Measurements from ENCODE around the gene NLN.
"Not testable (repeated sequence)": the region's sequence is repeated elsewhere in the genome, so short reads cannot be mapped to it uniquely, and the experiment has no call there.

Gene NLN

DNA sequence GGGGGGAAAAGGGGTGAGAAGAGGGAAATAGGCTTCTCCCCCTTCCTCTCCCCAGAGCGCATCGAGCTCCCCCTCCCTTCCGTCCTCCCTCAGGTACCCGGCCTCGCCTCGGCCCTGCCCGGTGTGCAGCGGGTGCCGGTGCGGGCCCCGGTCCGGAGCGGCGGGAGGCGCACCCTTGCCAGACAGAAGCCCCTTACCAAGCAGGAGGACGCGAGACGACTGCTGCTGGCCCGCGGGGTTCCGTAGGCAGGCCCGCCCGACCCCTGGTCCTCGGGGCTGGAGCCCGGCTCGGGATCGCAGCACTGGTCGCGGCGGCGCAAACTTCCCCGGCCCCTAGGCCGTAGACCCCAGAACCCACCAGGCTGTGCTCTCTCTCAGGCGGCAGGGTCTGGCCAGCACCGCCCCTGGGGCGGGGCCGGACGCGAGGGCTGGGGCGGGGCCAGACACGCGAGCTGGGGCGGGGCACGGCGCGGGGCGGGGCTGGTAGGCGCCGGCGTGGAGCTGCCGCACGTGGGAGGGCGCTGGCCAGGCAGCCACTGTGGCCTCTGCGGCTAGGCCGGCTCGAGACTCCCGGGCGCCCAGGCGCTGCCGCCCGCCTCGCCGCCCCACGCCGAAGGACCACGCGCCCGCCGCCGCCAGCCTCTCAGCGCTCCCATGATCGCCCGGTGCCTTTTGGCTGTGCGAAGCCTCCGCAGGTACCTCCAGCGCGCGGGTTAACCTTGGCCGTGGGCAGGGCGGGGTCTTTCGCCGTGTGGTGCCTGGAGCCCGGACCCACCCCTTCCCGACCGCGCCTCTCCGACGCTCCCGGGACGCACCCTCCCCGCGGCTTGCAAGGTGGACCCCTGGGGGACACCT lies at the start of gene NLN, which contains the start of gene SGTB:
Gene NLN (plus strand): TSS at position 486 of the 855 bp plus-strand sequence. CDS start 169 bp downstream, at position 655.
Gene SGTB (minus strand): TSS at position 390 of the 855 bp plus-strand sequence. CDS start 1,302 bp downstream, outside the sequence.
- in situ Hi-C loops (cut with HindIII; ENCODE audit: low sequenced_read_pairs): no loop called here

DNA sequence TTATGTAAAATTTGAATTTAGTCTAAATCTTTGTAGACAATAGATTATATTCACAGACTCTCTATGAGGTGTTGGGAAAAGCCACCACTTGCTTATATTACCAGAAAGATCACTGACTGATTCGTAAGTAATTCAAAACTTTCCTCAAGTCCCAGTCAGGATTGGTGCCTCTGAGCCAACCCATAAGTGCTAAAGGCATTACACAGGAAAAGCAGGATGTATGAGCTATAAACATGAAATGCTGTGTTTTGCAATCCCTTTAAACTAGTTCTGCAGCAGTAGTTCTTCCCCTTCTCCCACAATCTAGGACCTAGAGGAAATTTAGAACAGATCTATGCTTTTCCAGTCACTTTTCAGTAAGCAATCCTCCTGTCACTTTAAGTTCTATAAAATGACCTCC lies 49.2 kb upstream of the NLN start:
- in situ Hi-C loops (cut with HindIII; ENCODE audit: low sequenced_read_pairs): no loop called here

DNA sequence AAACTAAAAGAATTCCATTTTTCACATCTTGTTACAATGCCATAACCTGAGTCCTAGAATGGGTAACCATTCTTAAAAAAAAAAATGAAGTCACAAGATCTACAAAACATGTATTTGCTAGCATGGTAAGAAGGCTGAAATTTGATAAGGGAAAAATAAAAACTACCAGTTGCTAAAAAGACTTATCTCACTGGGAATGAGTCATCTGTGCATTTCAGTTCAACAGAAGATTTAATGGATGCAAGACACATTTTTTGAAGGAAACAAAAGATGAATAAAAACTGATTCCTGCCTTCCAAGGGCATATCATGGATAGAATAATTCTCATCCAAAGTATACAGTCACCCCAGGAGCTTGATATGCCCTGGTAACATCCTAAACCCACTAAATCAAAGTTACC lies 47.3 kb upstream of the NLN start:
- in situ Hi-C loops (cut with HindIII; ENCODE audit: low sequenced_read_pairs): no loop called here

DNA sequence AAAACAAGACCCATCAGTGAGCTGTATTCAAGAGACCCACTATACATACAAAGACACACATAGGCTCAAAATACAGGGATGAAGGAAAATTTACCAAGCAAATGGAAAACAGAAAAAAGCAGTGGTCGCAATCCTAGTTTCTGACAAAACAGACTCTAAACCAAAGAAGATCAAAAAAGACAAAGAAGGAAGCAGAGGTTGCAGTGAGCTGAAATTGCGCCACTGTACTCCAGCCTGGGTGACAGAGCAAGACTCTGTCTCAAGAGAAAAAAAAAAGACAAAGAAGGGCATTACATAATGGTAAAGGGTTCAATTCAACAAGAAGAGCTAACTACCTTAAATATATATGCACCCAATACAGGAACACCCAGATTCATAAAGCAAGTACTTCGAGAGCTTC lies 45.9 kb upstream of the NLN start:
- in situ Hi-C loops (cut with HindIII; ENCODE audit: low sequenced_read_pairs): not testable (repeated sequence)

DNA sequence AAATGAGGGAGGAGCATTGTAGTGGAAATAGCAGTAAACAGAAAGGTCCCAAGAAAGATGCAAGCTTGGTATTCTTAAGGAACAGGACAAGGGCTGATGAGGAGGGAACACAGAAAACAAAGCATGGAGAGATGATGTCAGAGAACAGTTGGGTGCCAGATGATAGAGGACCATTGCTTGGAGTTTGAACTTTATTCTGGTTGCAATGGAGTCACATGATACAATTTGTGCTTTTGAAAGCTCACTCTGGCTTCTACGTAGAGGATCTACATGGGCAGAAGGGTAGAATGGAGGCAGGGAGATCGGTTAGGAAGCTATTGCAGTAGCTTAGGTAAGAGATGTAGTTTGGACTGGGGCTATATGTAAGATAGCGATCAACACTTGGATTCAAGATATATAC lies 39.9 kb upstream of the NLN start:
- in situ Hi-C loops (cut with HindIII; ENCODE audit: low sequenced_read_pairs): no loop called here

DNA sequence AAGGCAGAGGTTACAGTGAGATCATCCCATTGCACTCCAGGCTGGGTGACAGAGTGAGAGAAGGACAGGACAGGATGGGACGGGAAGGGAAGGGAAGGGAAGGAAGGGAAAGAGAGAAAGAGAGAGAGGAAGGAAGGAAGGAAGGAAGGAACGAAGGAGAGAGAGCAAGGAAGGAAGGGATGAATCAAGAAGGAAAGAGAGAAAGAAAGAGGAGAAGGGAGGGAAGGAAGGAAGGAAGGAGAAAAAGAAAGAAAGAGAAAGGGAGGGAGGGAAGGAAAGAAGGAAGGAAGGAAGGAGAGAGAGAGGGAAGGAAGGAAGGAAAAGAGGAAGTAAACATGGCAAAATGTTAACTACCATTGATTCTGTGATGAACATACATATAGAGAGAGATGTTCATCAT lies 28.9 kb upstream of the NLN start:
- in situ Hi-C loops (cut with HindIII; ENCODE audit: low sequenced_read_pairs): no loop called here

DNA sequence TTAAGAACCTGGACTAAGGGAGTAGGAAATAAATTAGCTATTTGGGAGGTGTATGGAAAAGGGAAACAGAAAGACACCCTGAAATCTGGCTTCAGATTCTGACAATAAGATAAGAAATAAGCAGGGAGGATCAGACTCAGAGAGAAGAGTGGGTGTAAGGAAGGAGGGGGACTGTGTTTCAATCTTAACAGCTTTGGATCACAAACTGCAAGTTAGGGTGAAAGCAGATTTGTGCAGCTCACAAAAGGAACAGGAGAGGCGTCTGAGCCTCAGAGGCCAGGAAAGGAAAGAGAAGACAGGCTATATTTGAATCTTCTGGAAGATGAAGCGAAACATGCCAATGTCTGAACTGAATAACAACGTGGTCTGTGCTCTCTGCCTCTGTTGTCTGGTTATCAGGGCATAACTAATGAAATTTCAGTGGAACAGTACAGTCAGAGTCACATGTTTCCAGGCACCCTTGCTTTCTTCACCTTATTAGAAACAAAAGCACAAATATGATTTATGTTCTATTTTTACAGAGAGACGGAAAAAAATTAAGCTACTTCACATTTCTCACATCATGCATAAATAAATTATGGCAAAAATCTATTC lies 26.7 kb upstream of the NLN start:
- in situ Hi-C loops (cut with HindIII; ENCODE audit: low sequenced_read_pairs): no loop called here

DNA sequence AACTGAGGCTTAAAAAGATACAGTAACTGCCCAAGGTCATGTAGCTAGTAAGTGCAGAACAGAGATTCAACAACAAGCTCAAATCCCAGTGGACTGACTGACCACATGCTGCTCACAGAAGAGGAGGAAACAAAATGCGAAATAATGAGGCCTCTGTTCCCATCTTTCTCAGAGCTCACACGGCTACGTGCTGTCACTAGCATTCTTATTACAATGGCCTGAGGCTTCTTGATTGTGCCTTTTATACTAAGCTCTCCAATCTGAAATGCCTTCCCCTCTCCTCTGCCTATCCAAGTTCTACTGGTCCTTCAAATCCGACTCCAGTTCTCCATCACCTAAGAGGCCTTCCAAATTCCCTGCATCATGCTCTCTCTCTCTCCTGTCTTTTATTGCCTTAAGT lies 26.1 kb upstream of the NLN start:
- in situ Hi-C loops (cut with HindIII; ENCODE audit: low sequenced_read_pairs): no loop called here

DNA sequence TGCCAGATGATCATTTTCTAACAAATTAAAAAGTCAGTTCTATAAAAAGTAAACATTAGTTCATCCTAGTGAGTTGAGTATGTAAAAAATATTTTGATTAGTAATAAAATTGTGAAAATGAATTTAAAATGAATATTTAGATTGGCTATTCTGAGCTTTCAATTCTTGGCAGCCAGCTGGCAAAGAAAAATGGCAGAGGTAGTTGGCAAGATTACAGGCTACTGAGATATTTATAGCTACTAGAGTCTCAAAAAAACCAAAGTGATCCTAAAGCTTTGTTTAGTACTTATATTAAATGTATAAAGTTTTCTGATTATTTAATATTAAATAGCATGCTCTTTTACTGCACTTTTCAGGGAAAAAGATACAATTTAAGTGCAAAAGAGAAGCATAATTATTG lies 25.1 kb upstream of the NLN start:
- in situ Hi-C loops (cut with HindIII; ENCODE audit: low sequenced_read_pairs): no loop called here

DNA sequence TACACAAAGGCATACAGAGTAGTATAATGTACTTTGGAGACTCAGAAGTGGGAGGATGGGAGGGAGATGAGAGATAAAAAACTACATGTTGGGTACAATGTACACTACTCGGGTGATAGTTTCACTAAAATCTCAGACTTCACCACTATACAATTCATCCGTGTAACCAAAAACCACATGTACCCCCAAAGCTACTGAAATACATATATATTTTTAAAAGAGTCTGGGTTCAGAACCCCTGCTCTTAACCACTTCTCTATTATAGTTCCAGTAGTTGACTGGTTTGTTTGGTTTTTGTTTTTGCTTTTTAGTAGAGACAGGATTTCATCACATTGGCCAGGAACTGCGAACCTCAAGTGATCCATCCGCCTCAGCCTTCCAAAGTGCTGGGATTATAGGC lies 22.7 kb upstream of the NLN start:
- in situ Hi-C loops (cut with HindIII; ENCODE audit: low sequenced_read_pairs): no loop called here

DNA sequence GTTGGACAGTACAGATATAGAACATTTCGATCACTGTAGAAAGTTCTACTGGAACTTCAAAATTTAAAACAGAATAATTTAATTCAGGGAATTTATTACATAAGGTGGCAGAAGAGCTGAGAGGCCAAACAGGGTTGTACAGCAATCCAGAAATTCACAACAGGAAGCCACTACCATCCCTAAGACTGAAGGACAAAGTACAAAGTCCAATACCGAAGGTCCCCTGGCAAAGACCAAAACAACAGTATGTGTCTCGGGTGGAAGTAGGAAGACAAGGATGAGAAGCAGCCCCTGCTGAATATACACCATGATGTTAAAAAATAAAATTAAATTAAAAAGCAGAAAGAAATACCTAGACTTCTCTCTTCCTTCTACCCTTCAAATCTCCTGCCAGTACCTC lies 20.0 kb upstream of the NLN start:
- in situ Hi-C loops (cut with HindIII; ENCODE audit: low sequenced_read_pairs): no loop called here

DNA sequence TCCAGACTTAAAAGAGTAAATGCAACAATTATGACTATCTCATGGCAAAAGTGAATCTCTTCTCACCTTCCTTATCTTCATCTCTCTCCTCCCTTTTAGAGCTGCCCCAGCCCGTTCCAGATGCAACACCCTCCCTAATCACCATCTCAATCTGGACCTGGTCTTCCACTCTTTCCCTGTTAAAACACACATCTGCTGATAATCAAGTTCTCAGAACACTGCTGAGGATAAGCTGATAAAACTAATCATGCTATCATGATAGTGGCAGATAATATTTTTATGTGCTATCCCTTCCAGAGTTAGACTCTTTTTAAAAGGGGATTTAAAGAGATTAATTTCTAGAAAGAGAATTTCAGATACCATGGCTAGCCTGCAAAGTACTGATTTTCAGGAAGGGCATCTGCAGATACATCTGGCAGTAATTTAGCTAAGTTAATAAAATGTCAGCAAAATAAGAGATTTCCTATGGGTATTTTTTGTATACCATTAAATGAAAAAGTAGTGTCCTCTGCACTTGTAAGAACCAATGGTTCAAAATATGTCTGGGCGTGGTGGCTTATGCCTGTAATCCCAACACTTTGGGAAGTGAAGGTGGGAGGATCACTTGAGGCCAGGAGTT lies 17.3 kb upstream of the NLN start:
- in situ Hi-C loops (cut with HindIII; ENCODE audit: low sequenced_read_pairs): no loop called here

DNA sequence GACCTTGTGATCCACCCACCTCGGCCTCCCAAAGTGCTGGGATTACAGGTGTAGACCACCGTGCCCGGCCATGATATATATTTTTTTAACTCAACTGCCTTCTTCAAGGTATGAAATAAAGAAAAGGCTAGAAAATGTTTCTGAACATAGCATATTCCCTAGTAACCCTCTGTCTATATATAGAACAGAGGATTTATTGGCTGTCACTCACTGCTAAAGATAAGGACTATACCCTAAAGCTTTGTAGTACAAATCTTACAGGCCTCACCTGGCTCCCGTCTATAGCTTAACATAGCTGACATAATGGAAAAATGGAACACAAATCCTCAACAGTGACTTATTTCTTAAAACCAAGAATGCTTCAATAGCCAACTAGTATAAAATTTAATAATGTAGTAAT lies 14.3 kb upstream of the NLN start:
- in situ Hi-C loops (cut with HindIII; ENCODE audit: low sequenced_read_pairs): no loop called here

DNA sequence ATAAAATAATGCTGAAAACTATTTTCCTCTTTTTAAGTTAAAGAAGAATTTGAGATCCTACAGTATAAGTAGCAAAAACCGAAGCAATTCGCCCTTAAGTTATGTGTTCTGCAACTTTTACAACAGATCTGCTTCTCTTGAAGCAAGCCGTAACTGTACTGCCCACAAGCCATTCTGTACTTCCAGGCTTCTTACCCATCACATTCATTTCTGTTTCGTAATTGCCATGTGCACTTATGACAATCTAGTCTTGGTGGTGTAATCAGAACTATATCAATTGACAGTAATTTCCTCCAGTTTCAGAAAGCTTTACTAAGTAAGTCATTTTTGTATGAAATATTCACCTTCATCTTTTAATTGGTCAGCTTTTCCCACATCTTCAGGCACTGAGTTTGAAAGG lies 13.9 kb upstream of the NLN start:
- in situ Hi-C loops (cut with HindIII; ENCODE audit: low sequenced_read_pairs): no loop called here

DNA sequence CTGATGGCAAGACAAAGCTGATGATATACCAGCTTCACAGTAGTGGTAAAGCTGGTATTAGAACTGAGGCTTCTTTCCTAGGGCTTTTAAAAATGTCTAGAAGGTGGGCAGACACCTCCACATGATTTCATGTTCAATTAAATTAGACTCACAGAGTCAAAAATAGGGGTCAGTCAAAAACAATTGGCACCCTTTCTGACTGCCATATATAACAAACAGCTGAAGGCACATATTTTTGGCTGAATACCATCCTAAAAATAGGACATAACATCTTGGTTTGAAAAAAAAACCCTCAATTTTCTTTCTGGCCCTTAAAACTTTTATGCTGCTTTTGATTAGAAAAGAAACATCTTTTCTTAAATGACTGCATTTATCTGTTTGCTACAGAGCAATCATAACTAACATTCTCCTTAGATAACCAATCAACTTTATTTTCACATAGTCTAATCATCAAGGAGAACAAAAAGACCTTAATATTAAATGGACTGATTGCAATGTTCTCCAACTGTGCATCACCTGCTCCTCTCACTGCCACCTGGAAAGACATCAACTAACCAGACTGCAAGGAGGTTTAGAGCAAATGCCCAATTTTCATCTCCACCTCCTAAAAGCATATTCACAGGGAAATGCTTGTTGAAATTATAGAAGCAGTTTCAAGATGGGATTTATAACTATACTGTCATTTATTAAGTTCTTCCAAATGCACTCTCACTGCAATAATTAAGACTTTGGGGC lies 3.3 kb upstream of the NLN start:
- in situ Hi-C loops (cut with HindIII; ENCODE audit: low sequenced_read_pairs): no loop called here

DNA sequence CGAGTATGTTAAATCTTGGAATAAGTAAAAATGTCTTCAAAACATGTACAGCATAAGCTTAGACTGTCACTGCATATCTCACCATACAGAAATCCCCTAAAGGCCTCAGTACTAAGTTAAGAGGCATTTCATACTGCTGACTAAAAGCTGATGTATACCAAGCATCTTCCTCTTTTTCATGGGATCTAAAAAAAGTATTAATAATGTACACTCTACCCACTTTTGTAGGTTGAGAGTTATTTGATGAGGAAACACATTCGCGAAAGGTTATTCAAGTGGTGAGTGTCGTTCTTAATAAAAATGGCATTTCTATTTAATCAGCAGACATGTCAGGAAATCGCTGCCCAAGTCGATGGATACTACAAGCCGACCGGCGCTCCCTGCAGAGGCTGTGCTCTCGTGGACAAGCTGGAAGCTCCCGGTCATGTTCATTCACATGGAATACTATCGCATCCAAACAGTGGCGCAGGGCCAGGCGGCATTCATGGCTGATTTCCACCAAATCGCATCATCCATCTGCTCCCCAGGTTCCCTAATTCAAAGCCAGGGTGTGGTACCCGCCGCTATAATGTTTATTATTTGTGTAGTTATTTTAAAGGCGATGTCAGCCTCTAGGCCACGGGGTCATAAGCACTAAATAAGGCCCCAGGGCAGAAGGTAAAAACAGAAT lies 820 bp upstream of the NLN start:
- in situ Hi-C loops (cut with HindIII; ENCODE audit: low sequenced_read_pairs): no loop called here

DNA sequence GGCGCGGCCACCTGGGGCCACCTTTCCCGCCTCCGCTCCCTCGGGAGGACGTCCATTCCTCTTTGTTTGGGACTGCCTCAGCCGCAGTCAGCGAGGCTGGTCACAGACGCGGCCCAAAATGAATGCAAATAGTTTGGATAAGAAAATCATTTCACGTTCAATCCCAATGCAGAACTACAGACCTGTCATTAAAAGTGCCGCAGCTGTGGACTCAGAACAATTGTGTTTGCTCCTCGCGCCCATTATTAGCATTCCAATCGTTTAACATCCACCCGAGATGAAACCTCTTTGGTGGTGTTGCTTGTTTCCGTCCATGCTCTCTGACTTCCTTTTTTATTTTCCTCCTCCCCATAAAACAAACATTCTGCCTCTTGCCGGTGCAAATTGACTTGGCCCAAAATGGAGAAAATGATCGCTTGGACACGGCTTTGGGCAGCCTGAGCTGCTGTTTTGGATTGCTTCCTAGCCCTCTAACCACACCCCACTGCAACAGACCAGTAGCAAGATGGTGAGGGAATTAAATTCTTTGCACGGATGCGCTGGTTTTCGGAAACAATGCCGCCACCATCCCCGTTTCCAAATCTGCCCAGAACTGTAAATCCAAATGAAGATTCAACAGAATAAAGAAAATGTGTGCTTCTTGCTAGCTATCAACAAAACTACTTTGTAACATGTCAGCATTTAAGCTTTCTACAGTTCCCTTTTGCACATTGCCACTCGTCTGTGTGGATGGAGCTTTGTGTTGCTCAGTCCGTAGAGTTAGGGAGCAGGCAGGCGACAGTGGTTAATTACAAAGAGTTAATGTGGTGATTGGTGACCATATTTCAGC lies 784 bp downstream of the NLN start:
- in situ Hi-C loops (cut with HindIII; ENCODE audit: low sequenced_read_pairs): no loop called here

DNA sequence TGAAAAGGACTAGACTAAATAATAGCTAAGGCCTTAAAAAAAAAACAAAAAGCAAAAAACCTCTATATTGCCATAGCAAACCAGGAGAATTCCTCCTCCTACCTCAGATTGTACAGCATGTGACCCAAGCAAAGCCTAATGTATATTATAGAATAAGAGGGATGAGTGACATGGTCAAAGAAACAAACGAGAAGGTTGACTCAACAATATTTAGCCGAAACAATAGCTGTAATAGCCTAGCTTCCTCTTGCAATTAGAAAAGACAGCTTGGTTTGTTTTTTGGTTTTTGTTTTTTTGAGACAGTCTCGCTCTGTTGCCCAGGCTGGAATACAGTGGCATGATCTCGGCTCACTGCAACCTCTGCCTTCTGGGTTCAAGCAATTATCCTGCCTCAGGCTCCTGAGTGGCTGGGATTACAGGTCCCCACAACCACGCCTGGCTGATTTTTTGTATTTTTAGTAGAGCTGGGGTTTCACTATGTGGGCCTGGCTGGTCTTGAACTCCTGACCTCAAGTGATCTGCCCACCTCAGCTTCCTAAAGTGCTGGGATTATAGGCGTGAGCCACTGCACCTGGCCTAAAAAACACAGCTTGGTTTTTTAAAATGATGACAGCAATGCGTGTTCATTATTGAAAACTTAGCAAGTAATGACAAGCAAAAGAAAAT lies 5.6 kb downstream of the NLN start:
- in situ Hi-C loops (cut with HindIII; ENCODE audit: low sequenced_read_pairs): no loop called here

DNA sequence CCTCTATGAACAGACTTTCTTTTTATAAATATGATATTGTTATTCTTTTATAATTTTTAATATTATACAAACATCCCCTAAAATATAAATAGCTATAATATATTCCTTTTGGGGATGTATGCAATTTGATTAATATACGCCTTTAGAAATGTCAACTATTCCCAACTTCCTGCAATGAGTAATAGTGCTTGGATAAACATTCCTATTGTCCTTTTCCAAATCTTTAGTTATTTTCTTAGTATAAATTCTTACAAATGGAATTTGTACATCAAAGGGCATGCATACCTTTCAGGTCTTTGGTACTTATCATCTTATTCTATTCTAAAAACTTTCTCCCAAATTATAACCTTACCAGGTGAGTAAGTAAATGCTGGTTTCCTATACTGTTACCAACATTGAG lies 6.2 kb downstream of the NLN start:
- in situ Hi-C loops (cut with HindIII; ENCODE audit: low sequenced_read_pairs): no loop called here

Data from DLD1 (cell line).